ENCODE measurements around the gene SERPINB7.

The SERPINB7 gene

GRCh38 chr18:63775166-63775730 is at the start of gene SERPINB7:
SERPINB7 (plus strand) TSS chr18:63775418; CDS start chr18:63782373, 6,955 bp downstream.
- TF ChIP-seq CTCF (IDR thresholded peaks at IDR 0.05), result no peak
- Histone ChIP-seq H3K4me3 (no peak within 1 kb of the TSS), H3K27ac (no peak within 1 kb of the TSS)
- DNase-seq (ENCODE audit: low spot score), result no peak

GRCh38 chr18:63725682-63726480 is 49.3 kb upstream of the SERPINB7 start:
- Histone ChIP-seq H3K4me3 (no peak overlapping the region), H3K27ac (no peak overlapping the region)
- no peak for TF ChIP-seq CTCF (IDR thresholded peaks at IDR 0.05)
- DNase-seq (ENCODE audit: low spot score), result no peak

GRCh38 chr18:63730773-63731172 is 44.4 kb upstream of the SERPINB7 start:
- Histone ChIP-seq H3K27ac (no peak overlapping the region), H3K4me3 (no peak overlapping the region)
- TF ChIP-seq CTCF (IDR thresholded peaks at IDR 0.05), result no peak
- DNase-seq (ENCODE audit: low spot score), result no peak

- DNase-seq (ENCODE audit: low spot score), result no peak
- no peak for TF ChIP-seq CTCF (IDR thresholded peaks at IDR 0.05)
- Histone ChIP-seq H3K4me3 (no peak overlapping the region), H3K27ac (no peak overlapping the region)
These were observed 44.0 kb upstream of the SERPINB7 start for GRCh38 chr18:63731215-63731614.

GRCh38 chr18:63736876-63737275 is 38.3 kb upstream of the SERPINB7 start:
- H3K4me3 ChIP-seq, result no peak overlapping the region
- DNase-seq (ENCODE audit: low spot score), result no peak
- no peak for TF ChIP-seq CTCF (IDR thresholded peaks at IDR 0.05)
- no peak overlapping the region for H3K27ac ChIP-seq

- TF ChIP-seq CTCF (IDR thresholded peaks at IDR 0.05), result no peak
- no peak overlapping the region for H3K4me3 ChIP-seq
- DNase-seq (ENCODE audit: low spot score), result no peak
- H3K27ac ChIP-seq, result no peak overlapping the region
These were observed 33.4 kb upstream of the SERPINB7 start for GRCh38 chr18:63741769-63742168.

GRCh38 chr18:63747006-63747405 is 28.2 kb upstream of the SERPINB7 start:
- H3K4me3 ChIP-seq, result no peak overlapping the region
- H3K27ac ChIP-seq, result no peak overlapping the region
- DNase-seq (ENCODE audit: low spot score), result no peak
- no peak for TF ChIP-seq CTCF (IDR thresholded peaks at IDR 0.05)
